GM23338 (cell line): ENCODE measurements around the gene SYNE1. TPM values are rescaled to one million over a fixed set of nuclear protein-coding genes. Genes with fewer than 3 reads are reported as not detected.

Experiments
- ATAC-seq: fragments of 200-7000 bp; cut with Tn5 transposase; 3 replicates; pipeline ENCODE4 v1.9.1; 2020
- DNase-seq: peaks from one replicate; pipeline ENCODE4 v3.0.0-alpha.2; 2015; ENCODE audit warnings: low spot score
- H2AFZ ChIP-seq: fragments of 200-600 bp; sonication (generic); 2 replicates; pipeline ENCODE4 v1.8.0; 2016; ENCODE audit warnings: antibody characterized with exemption, mild to moderate bottlenecking, moderate library complexity
- H3F3A ChIP-seq: fragments of 200-600 bp; sonication (generic); replicated peaks from 2 replicates; pipeline ENCODE4 v1.8.0; 2017; ENCODE audit warnings: antibody characterized with exemption, mixed run types, low read depth
- H3K27ac ChIP-seq: fragments of 200-600 bp; sonication (generic); 2 replicates; pipeline ENCODE4 v1.6.1; 2016; ENCODE audit warnings: low read depth
- H3K27me3 ChIP-seq: fragments of 200-600 bp; sonication (generic); 2 replicates; pipeline ENCODE4 v1.8.0; 2016; ENCODE audit warnings: mild to moderate bottlenecking, mixed run types, moderate library complexity; ENCODE audit not compliant: insufficient read depth
- H3K36me3 ChIP-seq: fragments of 200-600 bp; sonication (generic); 2 replicates; pipeline ENCODE4 v1.8.0; 2016; ENCODE audit warnings: mild to moderate bottlenecking; ENCODE audit not compliant: insufficient read depth
- H3K4me1 ChIP-seq: fragments of 200-600 bp; sonication (generic); 2 replicates; pipeline ENCODE4 v1.8.0; 2016; ENCODE audit warnings: mild to moderate bottlenecking, moderate library complexity; ENCODE audit not compliant: insufficient read depth
- H3K4me2 ChIP-seq: fragments of 200-600 bp; sonication (generic); 2 replicates; pipeline ENCODE4 v1.7.1; 2017; ENCODE audit warnings: mixed run types
- H3K4me3 ChIP-seq: fragments of 200-600 bp; sonication (generic); 2 replicates; pipeline ENCODE4 v1.6.1; 2016; ENCODE audit warnings: mixed run types
- H3K79me2 ChIP-seq: fragments of 200-600 bp; sonication (generic); replicated peaks from 2 replicates; pipeline ENCODE4 v1.8.0; 2017; ENCODE audit warnings: mild to moderate bottlenecking; ENCODE audit not compliant: insufficient read depth
- H3K9me2 ChIP-seq: fragments of 200-600 bp; sonication (generic); 2 replicates; pipeline ENCODE4 v1.8.0; 2017; ENCODE audit not compliant: insufficient read depth
- H4K20me1 ChIP-seq: fragments of 200-600 bp; sonication (generic); replicated peaks from 2 replicates; pipeline ENCODE4 v1.8.0; 2017; ENCODE audit warnings: mild to moderate bottlenecking; ENCODE audit not compliant: insufficient read depth
- H3K27ac Mint-ChIP-seq: 2 replicates; pipeline ENCODE4 v1.8.0; 2020; ENCODE audit warnings: inconsistent platforms, mild to moderate bottlenecking, moderate library complexity, mixed read lengths
- H3K27me3 Mint-ChIP-seq: 3 replicates; pipeline ENCODE4 v1.8.0; 2022; ENCODE audit warnings: low read depth, mild to moderate bottlenecking, moderate library complexity, mixed read lengths, inconsistent platforms; ENCODE audit not compliant: insufficient read depth, poor library complexity
- H3K36me3 Mint-ChIP-seq: 3 replicates; pipeline ENCODE4 v1.8.0; 2021; ENCODE audit warnings: low read depth, mild to moderate bottlenecking, inconsistent platforms, moderate library complexity, mixed read lengths
- H3K4me1 Mint-ChIP-seq: 3 replicates; pipeline ENCODE4 v1.8.0; 2020; ENCODE audit warnings: mild to moderate bottlenecking, inconsistent platforms, mixed read lengths
- H3K4me3 Mint-ChIP-seq: 3 replicates; pipeline ENCODE4 v1.8.0; 2021; ENCODE audit warnings: moderate library complexity, mild to moderate bottlenecking, inconsistent platforms, mixed read lengths
- H3K9me3 Mint-ChIP-seq: 3 replicates; pipeline ENCODE4 v1.8.0; 2020; ENCODE audit warnings: moderate library complexity, mild to moderate bottlenecking, inconsistent platforms, mixed read lengths
- CREB1 ChIP-seq: fragments of 250-450 bp; sonication (Bioruptor Pico); IDR thresholded peaks from 2 replicates; pipeline ENCODE4 v1.5.0; 2020; ENCODE audit warnings: low read depth, mild to moderate bottlenecking, moderate library complexity
- CTCF ChIP-seq, 2 experiments: fragments of 200-600 bp in 1 of 2; sonication (generic) in 1 of 2; conservative IDR thresholded peaks; 2 replicates each; pipeline versions ENCODE4 v1.5.1 to v1.6.1; 2016 to 2017; ENCODE audit warnings: antibody characterized with exemption in 2 of 2, low read depth in 2 of 2, mild to moderate bottlenecking in 2 of 2, moderate library complexity in 1 of 2
- ETS1 ChIP-seq: IDR thresholded peaks from 2 replicates; pipeline ENCODE4 v1.6.1; 2016; ENCODE audit warnings: antibody characterized with exemption
- NANOG ChIP-seq: IDR thresholded peaks from 2 replicates; pipeline ENCODE4 v1.6.1; 2016; ENCODE audit warnings: antibody characterized with exemption, borderline replicate concordance
- POLR2AphosphoS5 ChIP-seq: IDR thresholded peaks from 2 replicates; pipeline ENCODE4 v1.6.1; 2016; ENCODE audit warnings: antibody characterized with exemption, low read depth
- REST ChIP-seq: IDR thresholded peaks from one replicate; pipeline ENCODE4 v1.6.1; 2018; ENCODE audit warnings: antibody characterized with exemption; ENCODE audit not compliant: unreplicated experiment
- polyA plus RNA-seq: library from polyadenylated mRNA; unstranded; fragments of >200 nt; fragmentation: Nextera tagmentation; extraction: Ambion mirVana; gene quantifications from 2 replicates; pipeline ENCODE4 v1.2.1, GENCODE V29; 2016
- total RNA-seq: library from RNA; depleted of rRNA; stranded (reverse); fragments of >200 nt; shearing (Covaris generic); gene quantifications from 2 replicates; pipeline ENCODE4 v1.2.3, GENCODE V29; 2014

Gene SYNE1
- total and polyA plus RNA-seq, 2 experiments from 2014 or later: 3.9 to 13.6 TPM

GRCh38 chr6:152091851-152092341 lies 545.3 kb downstream of the SYNE1 start (continued):
- TF ChIP-seq REST: no peak

- no peaks in the 10 kb centered on the region for H3K36me3 Mint-ChIP-seq
- H3K27ac Mint-ChIP-seq: no peak overlapping the region
Observed at GRCh38 chr6:152091201-152091600, 546.0 kb downstream of the SYNE1 start.

More at GRCh38 chr6:152091201-152091600, 546.0 kb downstream of the SYNE1 start:
- no peak for DNase-seq
- H3K4me3 Mint-ChIP-seq: no peak overlapping the region
- Histone ChIP-seq H3F3A (no peaks in the 10 kb centered on the region), H3K4me3 (no peak overlapping the region), H3K27me3 (no peaks in the 10 kb centered on the region), H2AFZ (no peak overlapping the region), H3K9me2 (peaks cover 20% of the 10 kb centered on the region), H3K4me2 (no peak overlapping the region), H3K27ac (no peak overlapping the region), H3K4me1 (no peaks in the 10 kb centered on the region), H3K36me3 (no peaks in the 10 kb centered on the region), H3K79me2 (no peaks in the 10 kb centered on the region), H4K20me1 (no peaks in the 10 kb centered on the region)
- no peak for TF ChIP-seq ETS1
- TF ChIP-seq NANOG: no peak
- no peak for TF ChIP-seq POLR2AphosphoS5
- TF ChIP-seq REST: no peak
- no peak for TF ChIP-seq CTCF (conservative IDR thresholded peaks at IDR 0.05; ENCODE audit: low read depth in 2 of 2)
- no peak for TF ChIP-seq CREB1 (CRISPR knock-in tag)
- ATAC-seq: no peak
- H3K27me3 Mint-ChIP-seq: no peaks in the 10 kb centered on the region
- H3K9me3 Mint-ChIP-seq: no peaks in the 10 kb centered on the region; the same call in 2 of the 3 replicates
- no peaks in the 10 kb centered on the region for H3K4me1 Mint-ChIP-seq
